ENCODE results near the gene INTU.

Gene INTU

GRCh38 chr4:127759228-127759820 lies 126.6 kb downstream of the INTU start:
- no peak for DNase-seq

- DNase-seq = peak; percentile 59
Observed at GRCh38 chr4:127759893-127760292, 127.1 kb downstream of the INTU start.

GRCh38 chr4:127771535-127772275 lies 138.9 kb downstream of the INTU start:
- DNase-seq = no peak

- no peak for DNase-seq
Observed at GRCh38 chr4:127772769-127773671, 140.3 kb downstream of the INTU start.

- DNase-seq = no peak
Observed at GRCh38 chr4:127775843-127776242, 143.1 kb downstream of the INTU start.
